Stimulated activated CD4-positive, alpha-beta T cell treated with anti-CD3 and anti-CD28 coated beads, Interleukin-1b, Interleukin-23, amount 100 ng/mL, for 24 hours (primary cell): ENCODE data around the gene GAS2L2.
A peak's percentile ranks its signal among the peaks of the same experiment; 100 is the strongest.
"Not testable (repeated sequence)": the region's sequence is repeated elsewhere in the genome, so short reads cannot be mapped to it uniquely, and the experiment has no call there.

Experiments used
- DNase-seq, 4 experiments: peaks; one replicate each; pipeline ENCODE4 v3.0.0-alpha.2; 2020; ENCODE audit warnings: low read depth in 4 of 4, low spot score in 1 of 4

The GAS2L2 gene

DNA sequence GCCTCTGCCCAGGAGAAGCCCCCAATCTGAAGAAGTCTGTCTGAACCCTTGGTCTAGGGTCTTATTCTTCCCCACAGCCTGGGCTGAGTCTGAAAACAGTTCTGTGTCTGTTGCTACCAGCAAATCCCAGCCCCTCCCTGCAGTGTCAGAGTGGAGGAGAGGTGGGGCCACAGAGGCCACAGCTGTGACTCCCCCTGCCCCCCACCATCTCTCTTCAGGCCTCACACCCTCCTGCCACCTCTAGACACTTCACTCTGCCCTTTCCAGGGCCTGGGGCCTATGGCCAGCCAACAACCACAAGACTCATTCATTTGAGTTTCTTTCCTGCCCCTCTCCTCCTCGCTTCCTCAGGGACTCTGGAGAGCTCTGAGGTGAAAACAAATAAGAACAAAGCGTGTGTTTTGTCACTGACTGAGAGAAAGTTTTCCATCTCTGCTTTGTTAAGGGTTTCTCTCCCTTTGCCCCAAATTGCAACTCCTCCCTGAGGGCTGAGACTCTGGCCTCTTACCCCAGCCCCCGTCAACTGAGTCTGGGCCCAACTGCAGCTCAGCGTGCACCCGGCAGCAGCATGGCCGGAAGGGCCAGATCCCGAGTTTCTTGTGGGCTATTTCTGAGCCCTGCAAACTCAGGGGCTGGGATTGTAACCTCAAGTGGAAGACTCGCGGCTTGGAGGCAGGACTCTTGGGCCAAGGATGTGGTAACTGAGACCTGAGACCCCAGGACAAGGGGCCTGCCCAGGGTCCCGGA lies 20.8 kb upstream of the GAS2L2 start:
- DNase-seq, result no peak

DNA sequence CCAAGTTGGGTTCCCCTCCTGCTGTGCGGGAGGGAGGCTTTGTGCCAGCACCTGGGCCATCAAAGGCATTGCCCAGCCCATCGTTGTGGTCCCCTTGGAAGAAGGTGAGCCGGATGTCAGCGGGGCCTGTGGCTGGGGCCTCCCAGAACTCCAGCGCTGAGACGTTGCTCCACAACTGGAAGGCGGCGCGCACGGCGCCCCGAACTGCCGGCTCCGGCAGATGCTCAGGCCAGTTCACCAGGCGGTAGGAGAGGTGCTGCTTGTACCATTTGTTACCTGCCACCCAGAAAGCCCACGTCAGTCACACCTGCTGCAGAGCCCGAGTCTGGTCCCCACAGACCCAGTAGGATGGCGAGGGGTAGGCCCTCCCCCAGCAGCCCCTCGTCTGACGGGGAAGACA lies 20.1 kb upstream of the GAS2L2 start:
- no peak for DNase-seq

DNA sequence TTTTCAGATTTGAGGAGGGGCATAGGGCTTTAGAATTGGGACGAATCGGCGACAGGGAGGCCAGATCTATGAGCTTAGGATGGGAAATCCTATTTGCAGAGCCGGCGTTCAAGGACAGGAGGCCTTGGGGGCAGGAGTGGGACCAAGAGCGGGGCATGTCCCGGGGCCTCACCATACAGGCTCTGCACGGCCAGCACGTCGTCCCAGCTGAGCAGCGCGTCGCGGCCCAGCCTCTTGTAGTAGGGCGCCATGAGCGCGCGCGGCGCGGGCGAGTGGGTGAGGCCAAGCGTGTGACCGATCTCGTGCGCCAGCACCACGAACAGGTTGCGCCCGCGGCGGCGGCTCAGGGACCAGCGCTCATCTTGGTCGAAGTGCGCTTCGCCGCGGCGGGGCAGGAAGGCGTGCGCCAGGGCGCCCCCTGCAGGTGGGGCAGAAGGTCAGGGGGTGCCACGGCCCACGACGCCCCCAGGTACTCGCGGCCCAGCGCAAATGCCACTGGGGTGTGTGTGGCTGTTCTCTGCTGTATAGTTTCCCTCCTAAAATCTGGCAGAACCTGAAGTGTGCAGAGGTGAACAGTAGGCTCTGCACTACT lies 17.0 kb upstream of the GAS2L2 start:
- no peak for DNase-seq

DNA sequence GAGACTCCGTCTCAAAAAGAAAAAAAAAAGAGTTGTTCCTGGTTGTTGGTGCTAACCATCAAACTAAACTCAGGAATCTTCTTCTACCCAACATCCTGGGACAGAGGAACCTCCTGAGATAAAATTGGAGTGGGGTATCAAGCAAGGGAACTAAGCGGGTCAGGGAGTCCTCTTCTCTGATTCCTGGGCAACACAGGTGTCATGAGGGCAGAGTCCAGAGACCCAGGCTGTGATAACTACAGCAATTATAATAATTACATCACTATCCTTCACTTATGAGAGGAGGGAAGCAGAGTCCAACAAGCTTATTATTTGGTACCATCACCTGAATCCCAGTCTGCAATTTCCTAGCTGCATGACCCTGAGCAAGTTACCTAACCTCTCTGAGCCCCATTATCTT lies 15.8 kb upstream of the GAS2L2 start:
- no peak for DNase-seq

DNA sequence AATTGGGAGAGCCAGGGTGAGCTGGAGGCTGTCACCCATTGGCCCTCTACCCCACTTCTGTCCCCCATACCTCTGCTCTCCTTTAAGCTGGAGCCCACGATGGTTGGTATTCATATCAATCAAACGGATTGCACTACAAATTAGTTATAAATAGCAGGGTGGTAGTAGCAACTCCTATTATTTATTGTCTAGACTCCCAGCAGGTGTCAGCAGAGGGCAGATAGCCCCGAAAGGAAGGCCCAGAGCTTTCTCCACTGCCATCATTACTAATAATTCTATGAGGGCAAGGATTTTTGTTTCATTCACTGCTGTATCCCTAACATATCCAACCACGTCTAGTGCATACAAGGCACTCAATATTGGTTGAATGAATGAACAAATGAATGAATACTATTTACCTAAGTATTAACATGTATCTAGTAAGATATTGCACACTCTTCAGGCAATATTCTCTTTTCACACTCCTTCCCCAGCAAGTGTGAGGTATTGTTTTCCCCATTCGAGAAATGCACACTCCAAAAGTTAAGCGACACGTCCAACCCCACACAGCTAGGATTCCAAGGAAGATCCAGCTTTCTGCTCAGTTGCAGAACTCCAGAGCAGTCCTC lies 14.0 kb upstream of the GAS2L2 start:
- DNase-seq, result no peak

DNA sequence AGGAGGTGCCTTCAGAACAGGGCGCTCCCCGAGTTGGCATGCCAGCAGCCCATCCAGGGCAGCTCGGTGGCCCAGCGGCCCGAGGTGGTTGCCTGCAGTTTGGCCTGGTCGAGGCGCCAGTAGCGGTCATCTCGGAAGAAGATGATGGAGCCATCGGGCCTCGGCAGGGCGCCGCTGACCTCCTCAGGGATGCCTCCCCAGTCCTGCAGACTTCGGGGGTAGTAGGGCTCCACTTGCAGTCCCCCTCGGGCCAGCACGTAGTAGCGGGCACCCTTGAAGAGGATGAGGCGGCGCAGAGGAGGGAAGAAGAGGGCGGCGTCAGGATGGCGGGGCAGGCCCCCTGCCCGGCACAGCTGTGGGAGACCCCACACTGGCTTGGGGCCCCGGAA lies 13.4 kb upstream of the GAS2L2 start:
- DNase-seq, result no peak

DNA sequence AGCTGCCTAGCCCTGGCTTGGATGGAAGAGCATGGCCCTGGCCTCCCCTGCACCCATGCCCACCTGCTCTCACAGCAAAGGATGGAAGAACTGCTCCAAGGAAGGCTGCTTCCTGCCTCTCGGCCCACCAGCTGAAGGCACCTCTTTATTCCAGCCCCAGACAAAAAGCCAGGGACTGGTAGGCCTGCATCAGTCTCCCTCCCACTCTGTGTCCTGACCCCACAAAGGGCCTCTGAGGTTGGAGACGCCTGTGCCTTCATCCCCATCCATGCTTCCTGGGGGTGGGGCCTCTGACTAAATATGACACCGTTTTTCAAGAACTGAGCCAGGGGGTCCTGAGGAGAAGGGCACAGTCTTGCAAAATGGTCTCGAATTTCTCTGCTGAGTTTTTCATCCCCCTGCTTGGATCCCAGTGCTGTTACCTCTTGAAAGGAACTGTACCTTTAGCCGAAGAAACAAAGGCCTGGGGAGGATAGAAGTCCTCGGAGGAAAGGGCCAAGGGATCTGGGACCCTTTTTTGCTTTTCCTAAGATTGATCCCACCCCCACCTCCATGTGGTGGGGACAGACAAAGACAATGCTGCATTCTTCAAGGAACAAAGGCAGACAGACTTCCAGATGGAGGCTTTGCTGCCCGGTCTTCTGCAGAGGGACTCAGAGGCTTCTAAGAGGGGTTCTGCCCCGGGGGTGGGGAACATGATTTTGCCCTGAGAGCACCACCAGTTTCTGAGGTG lies 12.9 kb upstream of the GAS2L2 start:
- DNase-seq, result no peak

DNA sequence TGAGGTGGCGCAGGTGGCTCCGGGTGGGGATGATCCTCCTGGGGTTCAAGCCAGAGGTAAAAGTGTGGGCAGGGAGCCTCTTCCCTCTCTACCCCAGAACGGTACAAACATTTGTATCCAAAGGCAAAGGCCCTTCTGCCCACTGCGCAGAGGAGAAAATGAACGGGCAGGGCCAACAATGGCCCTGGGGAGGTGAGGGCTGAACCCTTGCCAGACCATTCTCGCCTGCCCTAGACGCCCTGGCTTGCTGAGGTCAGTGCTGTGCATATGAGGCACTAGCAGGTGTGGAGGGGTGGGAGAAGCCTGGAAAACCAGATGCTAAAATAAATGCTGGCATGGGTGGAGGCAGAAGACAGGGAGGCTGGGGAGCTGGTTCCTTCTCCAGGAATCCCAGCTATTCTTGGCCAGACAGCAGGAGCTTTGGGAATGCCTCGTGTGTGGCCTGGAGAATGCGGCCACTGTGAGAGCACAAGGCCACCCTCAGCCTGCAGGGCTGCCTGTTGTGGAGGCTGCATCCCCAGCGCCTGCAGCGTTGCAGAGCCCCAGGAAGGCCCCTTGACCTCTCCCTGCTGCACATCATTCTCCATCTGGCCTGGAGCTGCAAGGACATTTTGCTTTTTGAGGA lies 12.2 kb upstream of the GAS2L2 start:
- no peak for DNase-seq

DNA sequence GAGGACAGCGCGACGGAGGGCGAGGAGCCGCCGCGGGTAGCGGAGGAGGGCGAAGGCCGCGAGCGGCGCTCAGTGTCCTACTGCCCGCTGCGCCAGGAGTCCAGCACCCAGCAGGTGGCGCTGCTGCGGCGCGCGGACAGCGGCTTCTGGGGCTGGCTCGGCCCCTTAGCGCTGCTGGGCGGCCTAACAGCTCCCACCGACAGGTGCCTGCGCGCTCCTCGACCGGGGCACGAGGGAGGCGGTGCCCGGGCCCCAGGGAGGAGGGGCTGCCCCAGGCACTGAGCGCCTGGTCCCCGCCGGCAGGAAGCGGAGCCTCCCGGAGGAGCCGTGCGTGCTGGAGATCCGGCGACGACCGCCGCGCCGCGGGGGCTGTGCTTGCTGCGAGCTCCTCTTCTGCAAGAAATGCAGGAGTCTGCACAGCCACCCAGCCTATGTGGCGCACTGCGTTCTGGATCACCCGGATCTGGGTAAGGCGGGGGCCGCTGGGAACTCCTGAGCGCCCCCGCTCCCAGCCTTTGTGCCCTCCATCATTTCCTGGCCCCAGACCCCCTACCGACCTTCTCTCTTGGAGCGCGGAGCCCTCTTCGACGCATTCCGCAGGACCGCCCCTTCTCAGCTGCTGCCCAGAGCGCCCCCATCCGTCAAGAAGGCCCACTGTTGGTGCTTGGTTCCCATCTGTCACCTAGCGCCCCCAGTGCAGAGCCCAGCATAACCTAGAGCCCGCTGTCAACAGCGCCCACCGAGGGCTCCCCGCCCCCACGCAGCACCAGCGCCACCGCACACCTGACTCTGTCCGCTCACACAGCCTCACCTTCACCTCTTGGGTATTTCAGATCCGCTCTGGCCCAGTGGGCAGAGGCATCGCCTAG lies 11.3 kb upstream of the GAS2L2 start:
- peak; percentile 67 to 80 (median 72) for DNase-seq

DNA sequence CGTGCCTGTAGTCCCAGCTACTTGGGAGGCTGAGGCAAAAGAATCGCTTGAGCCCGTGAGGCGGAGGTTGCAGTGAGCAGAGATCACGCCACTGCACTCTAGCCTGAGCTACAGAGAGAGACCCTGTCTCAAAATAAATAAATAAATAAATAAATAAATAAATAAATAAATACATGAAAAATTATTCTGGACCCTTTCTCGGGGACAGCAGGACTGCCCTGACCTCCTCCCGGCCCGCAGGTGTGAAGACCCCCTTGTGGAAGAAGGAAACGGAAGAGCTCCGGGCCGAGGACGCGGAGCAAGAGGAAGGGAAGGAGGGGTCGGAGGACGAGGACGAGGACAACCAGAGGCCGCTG lies 10.7 kb upstream of the GAS2L2 start:
- no peak for DNase-seq

DNA sequence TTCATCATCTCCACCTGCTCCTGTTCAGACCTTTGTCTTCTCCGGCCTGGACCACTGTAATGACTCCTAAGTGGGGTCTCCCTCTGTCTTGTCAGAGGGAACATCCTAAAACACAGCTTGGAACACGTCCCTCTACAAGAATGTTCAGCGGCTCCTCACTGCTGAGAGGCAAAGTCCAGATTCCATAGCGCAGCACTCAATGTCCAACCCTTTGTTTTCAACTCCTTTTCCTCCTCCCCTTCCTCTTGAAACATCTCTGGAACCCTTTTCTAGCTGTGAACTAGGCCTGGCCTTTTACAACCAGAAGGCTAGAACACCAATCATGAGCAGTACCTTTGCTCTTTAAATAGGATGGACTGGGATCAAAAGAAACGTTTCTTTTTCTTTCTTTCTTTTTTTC lies 8.6 kb upstream of the GAS2L2 start:
- DNase-seq, result no peak

DNA sequence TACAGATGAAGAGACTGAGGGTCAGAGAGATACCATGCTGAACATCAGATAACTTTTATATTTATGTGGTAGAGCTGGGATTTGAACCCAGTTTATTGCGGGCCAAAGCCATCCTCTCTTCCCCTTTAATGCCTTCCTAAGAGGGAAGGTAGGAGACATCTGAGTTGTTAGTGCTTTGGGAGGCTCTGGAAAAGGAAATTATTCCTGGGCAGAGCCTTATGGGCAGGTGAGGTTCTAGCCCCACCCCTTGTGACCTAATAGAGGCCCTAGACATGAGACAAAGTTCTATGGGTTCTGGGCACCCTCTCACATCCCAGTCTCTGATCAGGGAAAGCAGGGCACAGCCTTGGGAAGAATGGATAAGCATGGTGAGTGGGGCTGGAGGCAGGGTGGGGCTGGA lies 7.5 kb upstream of the GAS2L2 start, which contains the start of gene C17orf50:
C17orf50 (plus strand) TSS at position 301 of the 400 bp plus-strand sequence; CDS start at position 356, 55 bp downstream.
- DNase-seq, result no peak

DNA sequence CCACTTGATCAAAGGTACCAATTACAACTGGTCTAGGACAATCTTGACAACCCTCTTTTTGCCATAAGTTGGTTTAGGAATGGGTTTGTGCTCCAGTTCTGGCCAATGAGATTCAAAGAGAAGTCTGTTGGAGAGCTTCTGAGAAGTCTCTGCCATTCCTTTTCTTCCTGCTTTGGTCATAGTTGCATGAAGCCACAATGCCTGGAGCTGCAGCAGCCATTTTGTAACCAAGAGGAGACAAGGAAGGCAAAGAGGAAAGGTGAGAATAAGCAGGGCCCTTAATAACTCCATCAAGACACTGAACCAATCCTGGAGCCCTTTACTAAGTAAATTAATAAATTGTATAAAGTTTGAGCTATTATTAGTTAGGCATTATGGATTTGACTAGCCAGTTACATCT lies 4.2 kb upstream of the GAS2L2 start:
- DNase-seq, result no peak

DNA sequence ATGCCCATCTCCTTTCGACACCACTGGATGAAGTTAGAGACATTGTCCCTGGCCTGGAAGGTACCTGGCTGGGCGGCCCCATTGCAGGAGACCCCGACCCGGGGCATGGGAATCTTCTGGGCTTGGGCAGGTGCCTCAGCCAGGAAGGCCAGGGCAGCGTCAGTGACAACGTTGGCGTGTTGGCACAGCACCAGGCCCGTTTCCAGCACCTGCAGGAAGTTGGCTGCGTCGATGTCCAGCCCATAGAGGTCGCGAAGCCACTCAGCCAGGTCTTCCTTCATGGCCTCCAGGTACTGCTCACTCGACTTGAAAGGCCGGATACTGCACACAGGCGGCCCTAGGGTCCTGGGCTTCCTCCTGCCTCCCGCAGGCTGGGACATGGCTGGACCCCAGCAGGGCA lies 568 bp downstream of the GAS2L2 start:
- no peak for DNase-seq

DNA sequence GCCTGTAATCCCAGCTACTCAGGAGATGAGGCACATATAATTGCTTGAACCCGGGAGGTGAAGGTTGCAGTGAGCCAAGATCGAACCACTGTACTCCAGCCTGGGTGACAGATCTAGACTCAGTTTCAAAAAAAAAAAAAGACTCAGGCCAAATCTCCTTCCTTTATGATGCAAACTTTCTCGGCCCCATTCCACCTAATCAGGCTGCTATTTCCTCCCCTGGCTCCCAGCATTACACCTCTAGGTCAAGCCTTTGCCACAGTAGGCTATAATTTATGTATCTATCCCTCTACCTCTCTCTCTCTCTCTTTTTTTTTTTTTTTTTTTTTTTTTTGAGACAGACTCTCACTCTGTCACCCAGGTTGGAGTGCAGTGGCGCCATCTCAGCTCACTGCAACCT lies 1.5 kb downstream of the GAS2L2 start:
- not testable (repeated sequence) for DNase-seq

DNA sequence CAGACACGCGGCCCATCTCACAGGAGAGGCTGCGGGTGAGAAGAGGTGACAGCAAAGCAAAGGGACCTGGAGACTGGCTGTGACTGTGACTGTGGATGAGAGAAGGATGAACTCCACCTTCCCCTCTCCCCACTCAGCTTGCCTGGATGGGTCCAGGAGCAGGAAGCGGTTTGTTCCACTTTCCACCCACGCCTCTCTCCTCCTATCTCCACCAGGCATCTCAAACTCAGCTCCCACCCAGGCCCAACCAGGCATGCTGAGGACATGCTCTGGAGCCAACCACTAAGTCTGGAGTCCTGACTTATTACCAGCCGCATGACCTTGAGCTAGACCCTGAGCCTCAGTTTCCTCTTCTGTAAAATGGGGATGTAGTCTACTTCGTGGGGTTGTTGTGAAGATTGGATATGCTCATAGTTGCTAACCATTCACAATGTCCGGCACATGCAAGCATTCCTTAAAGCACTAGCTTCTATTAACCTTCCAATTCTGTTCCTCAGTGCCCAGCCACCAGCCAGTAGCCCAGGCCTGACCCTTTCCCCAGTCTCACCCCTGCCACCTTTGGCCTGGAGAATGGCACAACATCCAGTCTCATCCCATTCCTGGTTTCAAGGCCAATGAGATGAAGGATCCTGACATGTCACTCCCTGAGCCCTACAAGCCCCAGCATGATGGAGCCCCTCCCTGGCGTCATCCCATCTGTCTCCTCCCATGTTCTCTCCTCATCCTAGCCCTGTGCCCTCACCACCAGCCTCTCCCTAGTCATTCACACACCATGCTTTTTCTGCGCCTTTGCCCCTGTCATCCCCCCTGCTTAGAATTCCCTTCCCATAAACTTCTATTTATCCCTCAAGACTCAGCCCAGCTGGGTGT lies 2.3 kb downstream of the GAS2L2 start:
- DNase-seq, result no peak

DNA sequence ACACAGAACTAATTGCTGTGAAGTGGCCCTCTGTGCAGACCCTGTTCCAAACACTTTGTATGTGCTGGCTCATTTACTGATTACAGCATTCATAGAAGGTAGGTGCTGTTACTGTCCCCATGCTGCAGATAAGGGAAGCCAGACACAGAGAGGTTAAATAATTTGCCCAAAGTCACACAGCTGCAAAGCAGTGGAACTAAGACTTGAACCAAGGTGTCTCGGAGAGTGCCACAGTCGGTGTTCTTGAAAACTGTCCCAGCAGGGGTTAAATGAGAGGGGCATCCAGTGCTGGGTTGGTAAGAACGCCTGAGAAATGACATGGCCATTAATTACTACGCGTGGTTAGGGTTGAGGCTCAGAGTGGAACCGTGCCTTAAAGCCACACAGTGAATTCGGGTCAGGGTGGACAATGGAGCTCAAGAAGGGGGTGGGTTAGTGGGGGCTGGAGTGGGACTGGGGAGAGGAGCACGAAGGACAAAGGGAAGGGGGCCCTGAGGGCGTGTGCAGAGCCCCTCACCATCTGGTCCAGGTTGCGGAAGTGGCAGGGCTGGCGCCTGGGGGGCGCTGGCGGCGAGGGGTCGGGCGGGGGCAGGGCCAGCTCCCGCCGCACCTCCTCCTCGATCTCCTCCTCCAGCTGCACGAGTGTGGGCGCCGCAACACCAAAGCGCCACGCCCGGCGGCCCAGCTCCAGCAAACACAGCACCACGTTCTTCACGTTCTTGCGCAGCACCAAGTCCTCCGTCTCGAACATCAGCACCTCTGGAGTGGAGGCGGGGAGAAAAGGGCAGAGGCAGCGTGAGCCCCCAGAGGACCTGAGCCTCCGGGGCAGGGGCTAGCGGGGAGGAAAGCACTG lies 3.3 kb downstream of the GAS2L2 start:
- no peak for DNase-seq

DNA sequence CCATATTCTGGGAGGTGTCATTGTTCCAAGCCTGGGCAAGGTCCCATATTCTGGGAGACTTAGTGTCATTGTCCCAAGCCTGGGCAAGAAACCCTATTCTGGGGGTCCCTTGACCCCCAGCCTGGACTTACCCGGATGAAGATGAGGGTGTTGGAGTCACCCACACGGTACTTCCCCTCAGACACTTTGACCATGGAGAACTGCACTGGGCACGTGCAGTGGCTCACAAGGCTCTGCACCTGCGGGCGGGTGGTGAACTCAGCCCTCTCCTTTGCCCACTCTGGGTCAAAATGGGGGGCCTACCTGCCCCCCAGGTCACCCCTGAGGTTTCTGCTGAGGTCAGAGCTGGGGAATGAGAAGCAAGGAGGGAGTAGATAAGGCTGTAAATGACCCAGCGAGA lies 4.1 kb downstream of the GAS2L2 start:
- no peak for DNase-seq
